ENCODE data around the gene MAB21L1.
A peak's percentile ranks its signal among the peaks of the same experiment; 100 is the strongest.

MAB21L1 gene

DNA sequence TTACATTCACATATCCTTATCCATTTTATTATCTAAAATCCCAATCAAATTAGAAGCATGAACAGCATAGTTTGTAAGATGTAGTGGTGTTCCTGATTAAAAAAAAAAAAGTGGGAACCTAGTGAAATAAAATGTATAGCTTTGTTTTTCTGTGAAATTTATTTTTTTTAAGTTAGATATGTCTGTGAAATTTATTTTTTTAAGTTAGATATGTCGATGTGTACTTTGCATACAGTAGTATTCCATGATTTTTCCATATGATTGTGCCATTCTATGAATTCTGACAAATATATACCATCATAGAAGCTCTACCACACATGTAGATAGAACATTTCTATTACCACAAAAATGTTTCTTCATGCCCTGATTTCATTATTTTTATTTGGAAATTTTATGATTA, 6.0 kb upstream of the MAB21L1 start:
- H3K27ac ChIP-seq (ENCODE audit: low read depth, low read length, poor library complexity, severe bottlenecking): no peak overlapping the region
- no peaks in the 10 kb centered on the region for H3F3A ChIP-seq (ENCODE audit: insufficient read depth, low read length)

DNA sequence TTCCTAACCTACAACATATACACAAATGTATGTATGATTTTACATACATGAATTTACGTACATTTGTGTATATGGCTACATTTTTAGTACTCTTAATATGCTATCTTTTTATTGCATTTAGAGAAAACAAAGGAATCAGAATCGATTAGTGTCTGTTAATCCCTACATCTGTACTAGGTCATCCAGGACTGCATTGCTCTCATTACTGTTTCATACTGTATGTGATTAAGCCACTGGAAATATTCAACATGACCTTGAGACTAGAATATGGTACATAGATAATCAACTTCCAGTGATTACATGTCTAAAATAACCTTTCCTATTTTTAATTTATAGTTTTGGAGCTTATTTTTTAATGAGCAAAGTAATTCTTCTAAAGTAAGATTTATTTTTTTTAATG, 5.3 kb upstream of the MAB21L1 start:
- Histone ChIP-seq H3K27me3 (ENCODE audit: insufficient read depth, low read length) (no peaks in the 10 kb centered on the region), H3K27ac (ENCODE audit: low read depth, low read length, poor library complexity, severe bottlenecking) (no peak overlapping the region), H3K36me3 (ENCODE audit: insufficient read depth, low read length) (no peaks in the 10 kb centered on the region), H3K4me2 (ENCODE audit: low read length) (no peak overlapping the region), H3K9me3 (ENCODE audit: low read length) (no peaks in the 10 kb centered on the region), H3K4me1 (ENCODE audit: insufficient read depth, low read length, severe bottlenecking) (peaks cover 57% of the 10 kb centered on the region), H2AFZ (ENCODE audit: low read length) (no peak overlapping the region), H3F3A (ENCODE audit: insufficient read depth, low read length) (no peaks in the 10 kb centered on the region), H3K9me2 (ENCODE audit: low read depth, low read length) (no peaks in the 10 kb centered on the region), H3K9ac (ENCODE audit: low read length) (no peak overlapping the region), H4K20me1 (ENCODE audit: insufficient read depth, low read length) (no peaks in the 10 kb centered on the region), H3K79me2 (ENCODE audit: insufficient read depth, low read length) (no peaks in the 10 kb centered on the region), H3K4me3 (ENCODE audit: low read depth, low read length, poor library complexity, severe bottlenecking) (no peak overlapping the region)
- TF ChIP-seq, protein P1, sequence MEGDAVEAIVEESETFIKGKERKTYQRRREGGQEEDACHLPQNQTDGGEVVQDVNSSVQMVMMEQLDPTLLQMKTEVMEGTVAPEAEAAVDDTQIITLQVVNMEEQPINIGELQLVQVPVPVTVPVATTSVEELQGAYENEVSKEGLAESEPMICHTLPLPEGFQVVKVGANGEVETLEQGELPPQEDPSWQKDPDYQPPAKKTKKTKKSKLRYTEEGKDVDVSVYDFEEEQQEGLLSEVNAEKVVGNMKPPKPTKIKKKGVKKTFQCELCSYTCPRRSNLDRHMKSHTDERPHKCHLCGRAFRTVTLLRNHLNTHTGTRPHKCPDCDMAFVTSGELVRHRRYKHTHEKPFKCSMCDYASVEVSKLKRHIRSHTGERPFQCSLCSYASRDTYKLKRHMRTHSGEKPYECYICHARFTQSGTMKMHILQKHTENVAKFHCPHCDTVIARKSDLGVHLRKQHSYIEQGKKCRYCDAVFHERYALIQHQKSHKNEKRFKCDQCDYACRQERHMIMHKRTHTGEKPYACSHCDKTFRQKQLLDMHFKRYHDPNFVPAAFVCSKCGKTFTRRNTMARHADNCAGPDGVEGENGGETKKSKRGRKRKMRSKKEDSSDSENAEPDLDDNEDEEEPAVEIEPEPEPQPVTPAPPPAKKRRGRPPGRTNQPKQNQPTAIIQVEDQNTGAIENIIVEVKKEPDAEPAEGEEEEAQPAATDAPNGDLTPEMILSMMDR (IDR thresholded peaks at IDR 0.05; ENCODE audit: low read length): no peak
- no peak for TF ChIP-seq EZH2 (IDR thresholded peaks at IDR 0.05; ENCODE audit: borderline replicate concordance, low read length)

More for the DNA sequence above, 6.0 kb upstream of the MAB21L1 start:
- no peaks in the 10 kb centered on the region for H3K9me2 ChIP-seq (ENCODE audit: low read depth, low read length)
- TF ChIP-seq, protein P1 (IDR thresholded peaks at IDR 0.05; ENCODE audit: low read length): no peak
- TF ChIP-seq EZH2 (IDR thresholded peaks at IDR 0.05; ENCODE audit: borderline replicate concordance, low read length): no peak
- H3K4me1 ChIP-seq (ENCODE audit: insufficient read depth, low read length, severe bottlenecking): peaks cover 53% of the 10 kb centered on the region
- no peaks in the 10 kb centered on the region for H3K9me3 ChIP-seq (ENCODE audit: low read length)
- H3K4me3 ChIP-seq (ENCODE audit: low read depth, low read length, poor library complexity, severe bottlenecking): no peak overlapping the region
- H4K20me1 ChIP-seq (ENCODE audit: insufficient read depth, low read length): no peaks in the 10 kb centered on the region
- H3K36me3 ChIP-seq (ENCODE audit: insufficient read depth, low read length): no peaks in the 10 kb centered on the region
- H3K79me2 ChIP-seq (ENCODE audit: insufficient read depth, low read length): no peaks in the 10 kb centered on the region
- H3K9ac ChIP-seq (ENCODE audit: low read length): no peak overlapping the region
- H2AFZ ChIP-seq (ENCODE audit: low read length): no peak overlapping the region
- H3K4me2 ChIP-seq (ENCODE audit: low read length): no peak overlapping the region
- H3K27me3 ChIP-seq (ENCODE audit: insufficient read depth, low read length): no peaks in the 10 kb centered on the region

DNA sequence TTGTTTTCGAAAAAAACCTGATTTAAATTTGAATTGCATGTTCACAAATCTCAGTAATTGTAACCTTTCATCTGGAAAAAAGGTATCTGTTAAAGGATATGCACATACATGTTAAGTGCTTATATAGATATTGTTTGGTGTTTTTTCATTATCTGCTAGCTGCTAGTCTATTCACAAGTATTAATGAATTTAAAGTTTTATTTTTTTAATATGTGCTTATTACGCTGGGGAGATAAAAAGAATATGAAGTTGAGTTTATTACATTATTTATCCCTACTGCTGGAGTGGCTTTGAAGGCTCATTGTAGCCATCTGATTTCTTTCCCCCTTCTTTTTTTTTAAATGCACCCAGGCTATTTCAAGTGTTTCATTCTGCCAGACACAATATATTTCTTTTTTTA, 3.9 kb upstream of the MAB21L1 start:
- H3K9me3 ChIP-seq (ENCODE audit: low read length): no peaks in the 10 kb centered on the region
- no peak overlapping the region for H3K9ac ChIP-seq (ENCODE audit: low read length)
- no peaks in the 10 kb centered on the region for H3F3A ChIP-seq (ENCODE audit: insufficient read depth, low read length)
- no peaks in the 10 kb centered on the region for H3K79me2 ChIP-seq (ENCODE audit: insufficient read depth, low read length)
- no peaks in the 10 kb centered on the region for H3K9me2 ChIP-seq (ENCODE audit: low read depth, low read length)
- peak overlapping the region; percentile 91 for H3K27ac ChIP-seq (ENCODE audit: low read depth, low read length, poor library complexity, severe bottlenecking)
- peaks cover 54% of the 10 kb centered on the region for H3K4me1 ChIP-seq (ENCODE audit: insufficient read depth, low read length, severe bottlenecking)
- H3K36me3 ChIP-seq (ENCODE audit: insufficient read depth, low read length): no peaks in the 10 kb centered on the region
- TF ChIP-seq EZH2 (IDR thresholded peaks at IDR 0.05; ENCODE audit: borderline replicate concordance, low read length): no peak
- TF ChIP-seq, protein P1 (IDR thresholded peaks at IDR 0.05; ENCODE audit: low read length): no peak
- no peak overlapping the region for H2AFZ ChIP-seq (ENCODE audit: low read length)
- peak overlapping the region; percentile 96; the same call in 1 of the 2 replicates for H3K4me2 ChIP-seq (ENCODE audit: low read length)
- no peak overlapping the region for H3K4me3 ChIP-seq (ENCODE audit: low read depth, low read length, poor library complexity, severe bottlenecking)
- H4K20me1 ChIP-seq (ENCODE audit: insufficient read depth, low read length): no peaks in the 10 kb centered on the region
- no peaks in the 10 kb centered on the region for H3K27me3 ChIP-seq (ENCODE audit: insufficient read depth, low read length)

Data from OCI-LY1 (cell line).